HCT116 (cell line): ENCODE measurements around the gene MVB12A.

ENCODE experiments used
- EZH2 ChIP-seq: fragments of 200-600 bp; sonication (generic); IDR thresholded peaks from 2 replicates; pipeline ENCODE4 v1.6.1; 2017; ENCODE audit warnings: antibody characterized with exemption, mixed run types
- JUND ChIP-seq: IDR thresholded peaks from 2 replicates; pipeline ENCODE4 v1.6.1; 2012
- POLR2A ChIP-seq: IDR thresholded peaks from 2 replicates; pipeline ENCODE4 v1.7.0; 2011; ENCODE audit warnings: borderline replicate concordance; ENCODE audit not compliant: insufficient read depth, insufficient read length; ENCODE audit errors: extremely low read depth
- POLR2AphosphoS5 ChIP-seq: IDR thresholded peaks from 2 replicates; pipeline ENCODE4 v1.6.1; 2011; ENCODE audit warnings: mild to moderate bottlenecking, low read depth, low read length, moderate library complexity
- RAD21 ChIP-seq: IDR thresholded peaks from 2 replicates; pipeline ENCODE4 v1.6.1; 2012; ENCODE audit warnings: low read depth, mild to moderate bottlenecking
- SIN3A ChIP-seq: IDR thresholded peaks from 2 replicates; pipeline ENCODE4 v1.6.1; 2012; ENCODE audit warnings: low read depth
- TCF7L2 ChIP-seq: IDR thresholded peaks from 2 replicates; pipeline ENCODE4 v1.7.0; 2011; ENCODE audit warnings: borderline replicate concordance, inconsistent platforms; ENCODE audit not compliant: insufficient read depth, insufficient read length; ENCODE audit errors: extremely low read depth
- YY1 ChIP-seq: IDR thresholded peaks from 2 replicates; pipeline ENCODE4 v1.6.1; 2011; ENCODE audit warnings: low read length, low read depth, moderate library complexity, mild to moderate bottlenecking; ENCODE audit not compliant: insufficient replicate concordance; ENCODE audit errors: extremely low read depth
- ZFX ChIP-seq: fragments of 450-650 bp; IDR thresholded peaks from 2 replicates; pipeline ENCODE4 v1.6.1; 2017
- TF ChIP-seq, protein P1 (sequence below), 3 experiments: fragments of 200-600 bp in 1 of 3; sonication (generic) in 1 of 3; IDR thresholded peaks in 2 of 3; conservative IDR thresholded peaks in 1 of 3; 2 replicates each; pipeline ENCODE4 v1.5.1; 2012 to 2017; ENCODE audit warnings: low read depth in 2 of 3, low read length in 2 of 3, antibody characterized with exemption in 1 of 3, borderline replicate concordance in 1 of 3, control low read depth in 1 of 3, mild to moderate bottlenecking in 1 of 3, mixed read lengths in 1 of 3, mixed run types in 1 of 3, moderate library complexity in 1 of 3; ENCODE audit not compliant: insufficient read depth in 1 of 3
- TF ChIP-seq, protein P2 (sequence below): IDR thresholded peaks from 2 replicates; pipeline ENCODE4 v1.6.1; 2012; ENCODE audit warnings: low read depth
- TF ChIP-seq, protein P3 (sequence below): IDR thresholded peaks from 2 replicates; pipeline ENCODE4 v1.6.1; 2011; ENCODE audit warnings: mild to moderate bottlenecking, low read length, moderate library complexity; ENCODE audit not compliant: insufficient replicate concordance; ENCODE audit errors: extremely low read depth
- TF ChIP-seq, protein P4 (sequence below): IDR thresholded peaks from 2 replicates; pipeline ENCODE4 v1.6.1; 2012

DNA sequence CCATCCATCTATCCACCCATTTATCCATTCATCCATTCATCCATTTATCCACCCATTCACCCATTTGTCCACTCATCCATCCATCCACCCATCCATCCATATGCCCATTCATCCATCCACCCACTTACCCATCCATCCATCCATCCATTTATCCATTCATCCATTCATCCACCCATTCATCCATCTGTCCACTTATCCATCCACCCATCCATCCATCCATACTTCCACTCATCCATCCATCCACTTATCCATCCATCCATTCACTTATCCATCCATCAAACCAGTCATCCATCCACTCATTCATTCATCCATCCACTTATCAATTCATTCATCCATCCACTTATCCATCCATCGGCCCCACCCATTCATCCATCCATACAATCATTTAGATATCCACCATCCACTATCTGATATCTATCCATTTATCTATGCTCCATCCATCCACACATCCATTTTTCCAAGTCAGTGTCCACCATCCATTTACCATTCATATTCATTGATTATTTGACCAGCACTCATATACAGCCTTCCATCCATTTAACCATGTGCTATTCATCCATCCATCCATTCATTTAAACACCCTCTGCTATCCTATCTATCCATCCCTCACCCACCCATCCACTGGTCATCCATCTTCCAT, 25.8 kb downstream of the MVB12A start:
- TF ChIP-seq, protein P1, sequence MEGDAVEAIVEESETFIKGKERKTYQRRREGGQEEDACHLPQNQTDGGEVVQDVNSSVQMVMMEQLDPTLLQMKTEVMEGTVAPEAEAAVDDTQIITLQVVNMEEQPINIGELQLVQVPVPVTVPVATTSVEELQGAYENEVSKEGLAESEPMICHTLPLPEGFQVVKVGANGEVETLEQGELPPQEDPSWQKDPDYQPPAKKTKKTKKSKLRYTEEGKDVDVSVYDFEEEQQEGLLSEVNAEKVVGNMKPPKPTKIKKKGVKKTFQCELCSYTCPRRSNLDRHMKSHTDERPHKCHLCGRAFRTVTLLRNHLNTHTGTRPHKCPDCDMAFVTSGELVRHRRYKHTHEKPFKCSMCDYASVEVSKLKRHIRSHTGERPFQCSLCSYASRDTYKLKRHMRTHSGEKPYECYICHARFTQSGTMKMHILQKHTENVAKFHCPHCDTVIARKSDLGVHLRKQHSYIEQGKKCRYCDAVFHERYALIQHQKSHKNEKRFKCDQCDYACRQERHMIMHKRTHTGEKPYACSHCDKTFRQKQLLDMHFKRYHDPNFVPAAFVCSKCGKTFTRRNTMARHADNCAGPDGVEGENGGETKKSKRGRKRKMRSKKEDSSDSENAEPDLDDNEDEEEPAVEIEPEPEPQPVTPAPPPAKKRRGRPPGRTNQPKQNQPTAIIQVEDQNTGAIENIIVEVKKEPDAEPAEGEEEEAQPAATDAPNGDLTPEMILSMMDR (IDR thresholded peaks at IDR 0.05 in 2 of 3, conservative IDR thresholded peaks at IDR 0.05 in 1 of 3; ENCODE audit: borderline replicate concordance in 1 of 3, insufficient read depth in 1 of 3, low read depth in 2 of 3, low read length in 2 of 3) = no peak
- TF ChIP-seq, protein P2, sequence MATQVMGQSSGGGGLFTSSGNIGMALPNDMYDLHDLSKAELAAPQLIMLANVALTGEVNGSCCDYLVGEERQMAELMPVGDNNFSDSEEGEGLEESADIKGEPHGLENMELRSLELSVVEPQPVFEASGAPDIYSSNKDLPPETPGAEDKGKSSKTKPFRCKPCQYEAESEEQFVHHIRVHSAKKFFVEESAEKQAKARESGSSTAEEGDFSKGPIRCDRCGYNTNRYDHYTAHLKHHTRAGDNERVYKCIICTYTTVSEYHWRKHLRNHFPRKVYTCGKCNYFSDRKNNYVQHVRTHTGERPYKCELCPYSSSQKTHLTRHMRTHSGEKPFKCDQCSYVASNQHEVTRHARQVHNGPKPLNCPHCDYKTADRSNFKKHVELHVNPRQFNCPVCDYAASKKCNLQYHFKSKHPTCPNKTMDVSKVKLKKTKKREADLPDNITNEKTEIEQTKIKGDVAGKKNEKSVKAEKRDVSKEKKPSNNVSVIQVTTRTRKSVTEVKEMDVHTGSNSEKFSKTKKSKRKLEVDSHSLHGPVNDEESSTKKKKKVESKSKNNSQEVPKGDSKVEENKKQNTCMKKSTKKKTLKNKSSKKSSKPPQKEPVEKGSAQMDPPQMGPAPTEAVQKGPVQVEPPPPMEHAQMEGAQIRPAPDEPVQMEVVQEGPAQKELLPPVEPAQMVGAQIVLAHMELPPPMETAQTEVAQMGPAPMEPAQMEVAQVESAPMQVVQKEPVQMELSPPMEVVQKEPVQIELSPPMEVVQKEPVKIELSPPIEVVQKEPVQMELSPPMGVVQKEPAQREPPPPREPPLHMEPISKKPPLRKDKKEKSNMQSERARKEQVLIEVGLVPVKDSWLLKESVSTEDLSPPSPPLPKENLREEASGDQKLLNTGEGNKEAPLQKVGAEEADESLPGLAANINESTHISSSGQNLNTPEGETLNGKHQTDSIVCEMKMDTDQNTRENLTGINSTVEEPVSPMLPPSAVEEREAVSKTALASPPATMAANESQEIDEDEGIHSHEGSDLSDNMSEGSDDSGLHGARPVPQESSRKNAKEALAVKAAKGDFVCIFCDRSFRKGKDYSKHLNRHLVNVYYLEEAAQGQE = no peak
- no peak for TF ChIP-seq RAD21
- no peak for TF ChIP-seq POLR2A
- TF ChIP-seq EZH2 = no peak
- no peak for TF ChIP-seq SIN3A
- no peak for TF ChIP-seq YY1
- TF ChIP-seq ZFX = no peak
- TF ChIP-seq POLR2AphosphoS5 = no peak
- no peak for TF ChIP-seq TCF7L2
- TF ChIP-seq JUND = no peak
- TF ChIP-seq, protein P3, sequence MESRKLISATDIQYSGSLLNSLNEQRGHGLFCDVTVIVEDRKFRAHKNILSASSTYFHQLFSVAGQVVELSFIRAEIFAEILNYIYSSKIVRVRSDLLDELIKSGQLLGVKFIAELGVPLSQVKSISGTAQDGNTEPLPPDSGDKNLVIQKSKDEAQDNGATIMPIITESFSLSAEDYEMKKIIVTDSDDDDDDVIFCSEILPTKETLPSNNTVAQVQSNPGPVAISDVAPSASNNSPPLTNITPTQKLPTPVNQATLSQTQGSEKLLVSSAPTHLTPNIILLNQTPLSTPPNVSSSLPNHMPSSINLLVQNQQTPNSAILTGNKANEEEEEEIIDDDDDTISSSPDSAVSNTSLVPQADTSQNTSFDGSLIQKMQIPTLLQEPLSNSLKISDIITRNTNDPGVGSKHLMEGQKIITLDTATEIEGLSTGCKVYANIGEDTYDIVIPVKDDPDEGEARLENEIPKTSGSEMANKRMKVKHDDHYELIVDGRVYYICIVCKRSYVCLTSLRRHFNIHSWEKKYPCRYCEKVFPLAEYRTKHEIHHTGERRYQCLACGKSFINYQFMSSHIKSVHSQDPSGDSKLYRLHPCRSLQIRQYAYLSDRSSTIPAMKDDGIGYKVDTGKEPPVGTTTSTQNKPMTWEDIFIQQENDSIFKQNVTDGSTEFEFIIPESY = no peak
- TF ChIP-seq, protein P4, sequence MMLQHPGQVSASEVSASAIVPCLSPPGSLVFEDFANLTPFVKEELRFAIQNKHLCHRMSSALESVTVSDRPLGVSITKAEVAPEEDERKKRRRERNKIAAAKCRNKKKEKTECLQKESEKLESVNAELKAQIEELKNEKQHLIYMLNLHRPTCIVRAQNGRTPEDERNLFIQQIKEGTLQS = no peak
